SH-SY5Y (cell line): ENCODE data around the gene CCDC92B.

Experiments
- GATA2 ChIP-seq: IDR thresholded peaks from 2 replicates; pipeline ENCODE4 v1.6.1; 2011; ENCODE audit warnings: mild to moderate bottlenecking, low read depth, low read length
- GATA3 ChIP-seq: IDR thresholded peaks from 2 replicates; pipeline ENCODE4 v1.6.1; 2011; ENCODE audit warnings: low read depth, mild to moderate bottlenecking, low read length, moderate library complexity

CCDC92B gene

DNA sequence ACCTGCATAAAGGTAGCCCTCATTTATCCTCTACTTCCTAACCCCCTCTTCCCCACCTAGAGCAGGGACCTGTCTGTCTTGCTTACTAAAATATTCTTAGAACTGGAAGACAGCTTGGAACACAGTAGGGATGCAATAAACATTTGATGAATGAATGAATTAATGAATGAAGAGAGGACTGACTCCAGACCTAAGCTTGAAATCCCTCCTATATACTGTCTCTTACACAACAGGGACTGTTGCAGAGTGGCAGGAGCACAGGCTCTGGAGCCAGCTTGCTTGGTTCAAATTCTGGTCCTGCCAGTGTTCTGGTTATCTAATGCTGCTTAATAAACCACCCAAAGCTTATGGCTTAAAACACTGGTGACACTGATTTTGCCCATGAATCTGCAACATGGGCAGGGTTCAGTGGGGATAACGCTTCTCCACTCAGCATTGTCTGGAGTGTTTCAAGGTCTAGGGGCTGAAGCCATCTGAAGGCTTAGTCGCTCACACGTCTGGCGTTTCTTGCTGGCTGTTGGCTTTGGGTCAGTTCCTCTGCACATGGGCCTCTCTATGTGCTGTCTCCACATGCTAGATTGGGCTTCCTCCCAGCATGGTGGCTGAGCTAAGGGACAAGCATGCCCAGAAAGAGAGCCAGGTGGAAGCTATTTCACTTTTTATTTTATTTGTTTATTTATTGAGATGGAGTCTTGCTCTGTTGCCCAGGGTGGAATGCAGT is 34.0 kb upstream of the CCDC92B start:
- TF ChIP-seq GATA3 (no peak), GATA2 (no peak)

DNA sequence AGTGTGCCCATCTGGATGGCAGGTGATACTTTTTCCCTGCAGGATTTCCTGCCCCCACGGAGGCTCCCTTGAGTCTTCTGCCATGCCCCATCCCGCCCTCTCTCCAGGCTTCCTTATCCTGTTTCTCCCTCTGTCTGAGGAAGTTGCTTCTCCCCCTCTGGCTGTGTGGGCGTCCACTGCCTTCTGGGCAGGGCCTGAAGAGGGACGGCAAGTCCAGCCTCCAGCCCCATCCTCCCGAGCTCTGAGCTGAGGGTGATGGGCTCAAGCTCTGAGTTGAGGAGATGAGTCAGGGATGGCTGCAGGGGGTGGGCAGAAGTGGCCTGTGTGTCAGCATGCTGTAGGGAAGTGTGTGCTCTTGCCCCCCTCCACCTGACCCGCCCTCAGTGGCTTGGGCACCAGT is 32.6 kb upstream of the CCDC92B start:
- TF ChIP-seq GATA2 (no peak), GATA3 (no peak)

DNA sequence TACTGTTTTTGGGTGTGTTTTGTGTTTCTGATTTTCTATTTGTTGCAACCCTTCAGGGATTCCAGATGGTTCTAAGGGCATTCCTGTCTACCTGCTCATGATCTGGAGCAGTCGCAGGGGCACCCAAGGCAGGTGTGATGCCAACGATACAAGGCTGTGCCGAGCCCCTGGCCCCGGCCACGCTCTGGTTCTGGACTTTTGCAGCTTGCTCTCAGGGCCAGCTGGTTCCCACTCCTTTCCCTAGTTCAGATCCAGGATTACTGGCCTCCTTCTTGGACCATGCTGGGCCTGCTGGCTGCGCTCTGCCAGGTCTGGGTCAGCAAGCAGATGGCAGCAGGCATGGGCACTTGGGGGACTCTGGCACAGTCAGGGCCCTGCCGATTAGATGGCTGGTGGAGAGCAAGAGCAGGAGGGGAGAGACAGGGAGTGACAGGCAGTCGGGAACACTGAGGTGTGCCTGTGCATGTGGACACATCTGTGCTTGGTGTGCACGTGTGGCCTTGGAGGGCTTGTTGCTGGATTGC is 31.5 kb upstream of the CCDC92B start:
- no peak for TF ChIP-seq GATA2

DNA sequence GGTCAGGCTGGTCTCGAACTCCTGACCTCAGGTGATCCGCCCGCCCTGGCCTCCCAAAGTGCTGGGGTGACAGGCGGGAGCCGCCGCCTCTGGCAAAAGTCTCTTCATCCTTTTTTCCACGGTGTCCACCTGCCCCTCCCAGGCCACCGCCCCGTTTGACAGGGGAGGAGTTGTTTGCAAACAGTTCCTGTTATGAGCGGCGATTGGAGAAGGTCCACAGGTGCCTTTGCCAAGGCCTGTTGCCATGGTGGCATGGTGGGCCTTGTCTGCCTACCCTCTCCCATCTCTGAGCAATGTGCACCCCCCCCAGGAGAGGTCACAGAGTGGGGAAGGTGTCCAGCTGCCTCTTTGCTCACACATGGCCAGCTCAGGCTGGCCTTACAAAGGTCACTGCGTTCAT is 30.8 kb upstream of the CCDC92B start:
- TF ChIP-seq GATA3 = no peak
- no peak for TF ChIP-seq GATA2

DNA sequence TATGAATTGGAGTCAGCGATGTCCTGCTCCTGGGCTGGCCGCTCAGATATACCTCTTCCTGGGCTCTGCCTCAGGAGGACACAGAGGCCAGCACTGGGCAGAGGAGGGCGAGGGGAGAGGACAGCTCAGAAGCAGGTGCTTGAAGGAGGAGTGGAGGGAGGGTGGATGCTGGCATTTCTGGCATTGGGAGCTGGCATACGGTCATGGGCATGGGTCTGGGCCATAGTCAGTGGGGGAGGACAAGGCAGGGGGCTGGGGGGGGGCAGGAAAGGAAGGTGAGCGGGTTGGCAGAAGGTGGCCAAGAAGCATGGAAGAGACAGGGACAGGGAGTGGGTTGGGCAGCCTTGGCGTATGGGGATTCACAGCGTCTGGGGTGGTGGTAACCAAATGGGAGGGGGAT is 30.1 kb upstream of the CCDC92B start:
- TF ChIP-seq GATA2 (no peak), GATA3 (no peak)

DNA sequence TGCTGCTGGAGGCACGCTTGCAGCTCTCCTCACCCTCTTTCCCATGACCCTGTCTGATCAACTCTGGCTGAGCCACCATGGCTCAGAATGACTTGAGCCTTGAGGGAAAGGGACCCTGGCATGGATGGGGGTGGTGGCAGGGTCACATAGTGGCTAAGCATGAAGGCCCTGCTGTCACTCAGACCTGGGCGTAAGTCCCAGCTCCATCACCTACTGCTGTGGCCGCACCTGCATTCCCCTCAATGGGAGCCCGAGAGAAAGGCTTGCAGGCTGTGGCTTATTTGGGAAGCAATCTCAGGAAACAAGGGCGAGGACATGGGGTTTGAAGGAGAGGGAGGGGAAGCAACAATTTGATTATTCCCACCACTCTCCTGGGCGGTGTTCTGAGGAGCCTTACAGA is 29.0 kb upstream of the CCDC92B start:
- TF ChIP-seq GATA3 = no peak

DNA sequence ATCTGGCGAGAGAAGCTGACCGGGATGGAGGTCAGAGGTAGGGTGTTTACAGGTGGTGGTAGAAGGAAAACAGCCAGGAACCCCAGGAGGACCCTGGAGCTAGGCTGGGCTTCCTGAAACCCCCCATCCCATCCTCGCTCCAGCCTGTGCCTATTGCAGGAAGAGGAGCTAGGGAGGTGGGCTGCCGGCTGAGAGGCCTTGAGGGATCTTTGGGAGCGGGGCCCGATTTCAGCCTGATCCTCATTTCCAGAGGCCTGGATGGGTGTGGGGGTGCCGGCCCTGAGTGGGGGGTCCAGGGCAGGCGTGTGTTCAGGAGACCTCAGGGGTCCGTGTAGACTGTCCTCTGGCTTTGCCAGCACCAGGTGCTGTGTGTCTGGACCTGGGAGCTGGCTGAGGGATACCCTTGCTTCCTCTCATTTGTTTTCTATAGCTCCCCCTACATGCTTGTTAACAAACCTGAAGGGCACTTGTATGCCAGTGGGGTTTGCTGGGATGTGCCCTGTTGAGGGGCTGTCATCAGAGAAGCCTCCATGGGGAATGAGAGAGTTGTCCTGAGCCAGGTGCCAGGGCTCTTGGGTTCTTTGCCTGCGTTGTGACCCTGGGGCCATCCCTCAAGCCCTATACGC is 27.9 kb upstream of the CCDC92B start:
- TF ChIP-seq GATA3 = no peak
- no peak for TF ChIP-seq GATA2

DNA sequence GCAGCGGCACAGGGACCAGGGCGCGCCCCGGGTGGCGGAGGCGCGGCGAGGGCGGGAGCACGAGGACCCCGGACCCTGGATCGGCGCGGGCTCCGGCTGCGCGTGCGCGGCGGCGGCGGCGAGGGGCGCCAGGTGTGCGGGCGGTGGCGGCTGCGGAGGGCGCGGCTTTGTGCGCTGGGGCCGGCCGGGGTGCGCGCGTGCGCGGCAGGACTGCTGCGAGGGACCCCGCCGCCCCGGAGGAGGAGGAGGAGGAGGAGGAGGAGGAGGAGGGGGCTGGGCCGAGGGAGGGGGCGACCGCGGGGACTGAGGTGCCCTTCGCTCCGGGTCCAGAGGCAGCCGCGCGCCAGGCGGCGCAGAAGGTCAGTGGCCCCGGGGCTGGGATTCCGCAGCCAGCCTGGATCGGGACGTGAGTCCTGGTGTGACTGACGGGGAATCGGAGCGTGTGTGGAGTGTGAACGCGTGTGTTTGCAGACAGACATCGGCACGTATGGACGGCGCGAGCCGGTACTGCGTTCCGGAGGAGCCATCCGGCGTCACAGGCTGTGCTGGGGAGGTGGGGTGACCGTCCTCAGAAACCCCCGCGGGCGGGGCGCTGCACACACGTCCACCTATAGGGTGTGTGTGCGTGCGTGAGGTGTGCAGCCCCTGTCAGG is 27.3 kb upstream of the CCDC92B start:
- TF ChIP-seq GATA2 (no peak), GATA3 (no peak)

DNA sequence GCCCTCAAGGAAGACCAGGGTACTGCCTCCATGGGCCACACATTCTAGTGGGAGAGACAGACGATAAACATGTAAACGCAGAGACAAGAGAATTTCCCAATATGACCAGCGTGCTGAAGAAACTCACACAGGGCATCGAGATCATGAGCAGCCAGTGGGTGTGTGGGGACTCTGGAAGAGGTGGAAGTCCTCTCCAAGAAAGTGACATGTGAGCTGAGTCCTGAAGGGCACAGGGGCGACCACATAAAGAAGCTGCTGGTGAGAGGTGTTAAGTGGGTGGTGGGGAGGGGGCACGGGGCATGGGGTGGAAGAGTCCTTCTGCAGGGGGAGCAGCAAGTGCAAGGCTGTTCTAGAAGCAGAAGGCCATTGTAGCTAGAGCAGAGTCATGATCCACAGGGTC is 25.8 kb upstream of the CCDC92B start:
- TF ChIP-seq GATA2 = no peak
- no peak for TF ChIP-seq GATA3

DNA sequence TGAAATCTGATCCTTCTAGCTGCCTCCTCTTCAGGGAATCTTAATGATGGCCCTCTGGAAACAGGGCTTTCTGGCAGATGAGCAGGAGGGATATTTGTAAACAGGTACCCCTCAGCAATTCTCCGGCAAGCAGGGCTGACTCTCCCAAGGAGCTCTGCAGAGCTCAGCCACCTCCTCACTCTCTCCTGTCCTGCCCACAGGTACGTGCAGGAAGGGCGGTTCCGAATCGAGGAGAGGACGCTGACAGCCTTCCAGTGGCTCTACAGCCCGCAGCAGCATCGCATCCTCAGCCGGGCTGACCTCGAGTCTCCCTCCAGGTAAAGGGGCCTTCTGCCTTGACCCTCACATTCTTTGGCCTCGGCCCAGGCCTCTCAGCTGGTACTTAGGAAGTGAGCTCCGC is 20.7 kb upstream of the CCDC92B start:
- TF ChIP-seq GATA2 (no peak), GATA3 (no peak)

DNA sequence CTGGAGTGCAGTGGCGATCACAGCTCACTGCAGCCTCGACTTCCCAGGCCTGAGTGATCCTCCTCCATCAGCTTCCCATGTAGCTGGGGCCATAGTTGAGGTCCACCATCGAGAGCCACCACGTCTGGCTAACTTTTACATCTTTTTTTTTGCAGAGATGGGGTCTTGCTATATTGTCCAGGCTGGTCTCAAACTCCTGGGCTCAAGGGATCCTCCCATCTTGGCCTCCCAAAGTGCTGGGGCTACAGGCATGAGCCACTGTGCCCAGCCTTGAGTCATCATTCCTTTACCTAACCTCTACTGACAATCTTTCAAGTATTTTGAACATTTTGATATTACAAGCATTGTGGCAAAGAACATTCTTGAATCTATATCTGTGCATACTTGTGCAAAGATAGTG is 9.4 kb upstream of the CCDC92B start:
- TF ChIP-seq GATA2 (no peak), GATA3 (no peak)

DNA sequence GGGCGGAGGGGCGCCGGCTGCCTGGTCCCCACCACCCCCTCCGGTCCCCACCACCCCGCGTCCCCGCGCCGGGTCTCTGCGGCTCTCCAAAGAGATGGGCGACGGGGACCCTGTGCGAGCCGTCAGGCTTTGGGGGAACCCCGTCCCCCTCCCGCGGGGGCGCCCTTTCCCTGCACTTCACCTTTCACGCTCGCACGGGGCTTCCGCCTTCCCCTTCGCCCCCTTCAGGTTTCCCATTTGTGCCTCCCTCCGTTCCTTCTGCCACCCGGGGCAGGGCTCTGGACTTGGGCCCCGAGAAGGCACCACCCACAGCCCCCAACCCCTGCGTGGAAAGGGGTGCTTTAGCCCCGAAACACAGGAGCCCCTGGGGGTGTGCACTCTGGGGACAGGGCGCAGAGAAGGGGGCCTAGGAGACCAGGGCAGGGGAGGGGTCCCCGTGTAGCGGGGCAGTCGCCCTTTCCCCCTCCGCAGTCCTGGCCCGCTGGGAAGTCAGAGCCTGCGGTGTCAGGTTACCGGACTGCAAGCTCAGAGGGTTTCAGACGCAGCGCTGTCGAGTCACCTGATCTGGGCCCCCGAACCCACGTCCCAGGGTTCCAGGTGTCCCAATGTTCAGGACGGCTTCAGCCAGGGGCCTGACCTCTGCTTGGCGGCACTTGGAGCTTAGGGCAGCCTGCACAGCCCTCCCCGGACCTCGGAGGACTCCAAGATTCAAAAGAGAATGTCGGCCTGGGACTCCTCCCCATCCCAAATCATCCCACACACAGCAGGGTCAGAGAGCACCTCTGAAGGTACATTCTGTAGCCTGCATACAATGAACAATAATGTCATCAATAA is 6.7 kb upstream of the CCDC92B start:
- TF ChIP-seq GATA3 (no peak), GATA2 (no peak)

DNA sequence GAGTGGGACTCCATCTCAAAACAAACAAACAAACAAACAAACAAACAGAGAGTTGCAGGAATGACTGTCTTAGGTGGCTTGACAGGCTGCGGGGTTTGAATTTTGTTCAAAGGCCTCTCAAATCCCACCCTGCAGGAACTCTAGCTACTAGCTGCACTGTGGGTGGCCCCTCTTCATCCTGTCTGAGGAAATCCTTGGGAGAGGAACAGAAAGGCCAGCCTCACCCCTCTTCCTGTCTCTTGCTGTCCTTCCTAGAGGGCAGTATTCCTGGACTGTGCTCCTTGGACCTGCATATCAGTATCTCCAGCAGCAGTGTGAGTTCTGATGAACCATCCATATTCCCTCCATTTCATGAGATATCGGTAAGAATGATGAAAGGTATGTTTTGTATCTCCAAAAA is 2.0 kb upstream of the CCDC92B start:
- TF ChIP-seq GATA2 = no peak
- no peak for TF ChIP-seq GATA3

DNA sequence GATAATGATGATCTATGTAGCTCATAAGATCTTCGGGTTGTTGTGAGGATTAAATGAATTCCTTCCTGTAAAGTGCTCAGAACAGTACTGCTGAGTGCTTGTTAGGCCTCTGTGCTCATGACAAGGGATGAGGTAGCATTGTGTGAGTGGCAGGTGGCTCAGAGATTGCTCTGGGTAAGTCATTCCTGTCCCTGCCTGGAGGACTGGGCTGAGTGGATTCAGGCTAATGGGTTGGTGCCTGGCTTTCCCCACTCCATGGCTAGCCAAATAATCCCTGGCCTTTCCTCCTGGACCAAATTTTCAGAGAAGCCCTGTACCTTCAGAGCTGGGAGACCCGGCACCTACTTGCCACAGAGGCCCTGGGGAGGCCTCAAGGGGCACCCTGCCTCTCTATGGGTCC is 1.3 kb upstream of the CCDC92B start:
- no peak for TF ChIP-seq GATA3
- TF ChIP-seq GATA2 = no peak

DNA sequence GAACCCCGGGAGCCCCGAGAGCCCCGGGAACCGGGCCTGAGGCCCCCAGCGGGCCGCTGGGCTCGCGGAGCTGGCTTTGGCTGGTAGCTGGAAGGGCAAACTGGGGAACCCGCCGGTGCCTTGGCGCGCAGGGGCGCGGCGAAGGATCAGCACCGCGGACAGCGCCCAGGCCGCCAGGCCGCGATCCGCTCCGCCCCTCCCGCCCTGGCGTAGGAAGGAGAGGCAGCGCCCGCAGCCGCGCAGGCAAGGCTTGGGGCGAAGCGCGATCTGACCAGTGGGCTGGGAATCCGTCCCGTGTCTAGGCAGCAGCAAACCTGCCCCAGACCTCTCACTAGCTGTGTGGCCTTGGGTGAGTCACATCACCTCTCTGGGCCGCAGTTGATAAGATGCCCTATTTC is 331 bp upstream of the CCDC92B start:
- TF ChIP-seq GATA3 (no peak), GATA2 (no peak)

DNA sequence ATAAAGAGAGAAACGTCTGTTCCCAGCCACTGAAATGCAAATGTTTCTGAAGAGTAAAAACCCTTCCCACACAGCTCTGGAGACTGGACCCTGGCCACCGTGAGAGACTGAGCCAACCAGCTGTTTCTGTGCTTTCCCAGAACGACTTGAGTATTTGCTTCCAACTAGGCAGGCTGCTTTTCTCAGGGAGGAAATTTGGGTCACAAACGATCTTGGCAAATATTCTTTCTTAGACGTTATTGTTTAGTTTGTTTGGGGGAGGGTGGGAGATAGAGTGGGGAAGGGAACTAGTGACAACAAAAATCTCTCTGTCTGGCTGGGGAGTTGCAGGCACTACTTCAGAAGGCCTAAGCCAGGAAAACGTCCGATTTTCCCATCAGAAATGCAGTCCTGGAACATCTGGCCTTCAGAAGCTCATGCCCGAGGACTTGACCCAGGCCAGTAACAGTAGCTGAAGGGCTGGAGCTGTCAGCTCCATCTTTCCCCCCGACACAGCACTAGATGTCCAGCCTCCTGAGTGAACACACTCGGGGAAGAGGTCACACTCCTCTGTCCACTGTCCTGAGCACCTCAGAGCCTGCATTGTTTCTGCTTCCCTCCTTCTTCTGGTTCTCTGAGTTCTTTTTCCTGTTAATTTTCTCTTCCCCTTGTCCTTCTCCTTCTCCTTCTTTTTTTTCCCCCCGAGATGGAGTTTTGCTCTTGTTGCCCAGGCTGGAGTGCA is 4.0 kb downstream of the CCDC92B start:
- no peak for TF ChIP-seq GATA2
- no peak for TF ChIP-seq GATA3
